DLD1 (cell line): ENCODE results near the gene CALHM4.

Source experiments
- in situ Hi-C: cut with HindIII; loops from 2 replicates; pipeline ENCODE4 v1.10.0; 2017; ENCODE audit warnings: low sequenced_read_pairs

Gene CALHM4

GRCh38 chr6:116553451-116553850 lies at the start of gene CALHM4:
Gene CALHM4 (plus strand): TSS chr6:116553751. CDS start chr6:116553794, 43 bp downstream.
- in situ Hi-C loops: no loop called here

GRCh38 chr6:116507324-116507723 lies 46.2 kb upstream of the CALHM4 start:
- in situ Hi-C loops: no loop called here

- in situ Hi-C loops: no loop called here
Measured at GRCh38 chr6:116508527-116508926, 45.0 kb upstream of the CALHM4 start.

- in situ Hi-C loops: no loop called here
Measured at GRCh38 chr6:116511424-116512110, 42.0 kb upstream of the CALHM4 start, which contains the start of gene CALHM5. Gene CALHM5 (plus strand): TSS chr6:116511639. CDS start chr6:116511697, 58 bp downstream.

- in situ Hi-C loops: no loop called here
Measured at GRCh38 chr6:116512111-116512559, 41.4 kb upstream of the CALHM4 start.

- in situ Hi-C loops: no loop called here
Measured at GRCh38 chr6:116512734-116513133, 40.8 kb upstream of the CALHM4 start.

- in situ Hi-C loops: no loop called here
Measured at GRCh38 chr6:116513224-116513875, 40.2 kb upstream of the CALHM4 start.

GRCh38 chr6:116514111-116514510 lies 39.4 kb upstream of the CALHM4 start:
- in situ Hi-C loops: no loop called here

- in situ Hi-C loops: no loop called here
Measured at GRCh38 chr6:116515141-116515540, 38.4 kb upstream of the CALHM4 start.

- in situ Hi-C loops: no loop called here
Measured at GRCh38 chr6:116518621-116519368, 34.8 kb upstream of the CALHM4 start.

GRCh38 chr6:116522896-116523295 lies 30.7 kb upstream of the CALHM4 start:
- in situ Hi-C loops: no loop called here

- in situ Hi-C loops: no loop called here
Measured at GRCh38 chr6:116524236-116524635, 29.3 kb upstream of the CALHM4 start.

- in situ Hi-C loops: no loop called here
Measured at GRCh38 chr6:116528133-116528532, 25.4 kb upstream of the CALHM4 start.

- in situ Hi-C loops: no loop called here
Measured at GRCh38 chr6:116528780-116529179, 24.8 kb upstream of the CALHM4 start.

- in situ Hi-C loops: no loop called here
Measured at GRCh38 chr6:116529466-116530290, 23.9 kb upstream of the CALHM4 start.

GRCh38 chr6:116530436-116530835 lies 23.1 kb upstream of the CALHM4 start:
- in situ Hi-C loops: no loop called here

- in situ Hi-C loops: no loop called here
Measured at GRCh38 chr6:116531675-116532570, 21.6 kb upstream of the CALHM4 start.

GRCh38 chr6:116533233-116533957 lies 20.2 kb upstream of the CALHM4 start:
- in situ Hi-C loops: no loop called here

GRCh38 chr6:116535109-116535508 lies 18.4 kb upstream of the CALHM4 start:
- in situ Hi-C loops: no loop called here
